OCI-M1 (cell line): ENCODE results near the gene STK32C.
"Not testable (repeated sequence)": the region's sequence is repeated elsewhere in the genome, so short reads cannot be mapped to it uniquely, and the experiment has no call there.

Source experiments
- DNase-seq: peaks from one replicate; lab custom pipeline; 2025; lab: John Stamatoyannopoulos, UW

The STK32C gene

GRCh38 chr10:132338876-132339275 lies 31.1 kb upstream of the STK32C start:
- no peak for DNase-seq

GRCh38 chr10:132337854-132338253 lies 30.1 kb upstream of the STK32C start:
- not testable (repeated sequence) for DNase-seq

GRCh38 chr10:132336919-132337407 lies 29.2 kb upstream of the STK32C start:
- peak; percentile 82 for DNase-seq

GRCh38 chr10:132336064-132336746 lies 28.5 kb upstream of the STK32C start:
- peak; percentile 78 for DNase-seq

GRCh38 chr10:132335189-132336063 lies 27.7 kb upstream of the STK32C start:
- DNase-seq: peak; percentile 100

GRCh38 chr10:132334631-132335188 lies 27.0 kb upstream of the STK32C start:
- DNase-seq: no peak

- no peak for DNase-seq
Observed at GRCh38 chr10:132333386-132333785, 25.6 kb upstream of the STK32C start.

GRCh38 chr10:132332433-132332754 lies 24.6 kb upstream of the STK32C start:
- DNase-seq: peak; percentile 74

GRCh38 chr10:132331601-132332432 lies 24.1 kb upstream of the STK32C start, which contains the start of gene LRRC27:
Gene LRRC27 (plus strand): TSS chr10:132332193. CDS start chr10:132333525, 1,332 bp downstream.
- peak; percentile 99 for DNase-seq

- DNase-seq: no peak
Observed at GRCh38 chr10:132330486-132330833, 22.7 kb upstream of the STK32C start.

GRCh38 chr10:132329565-132330485 lies 22.1 kb upstream of the STK32C start:
- DNase-seq: peak; percentile 83

- no peak for DNase-seq
Observed at GRCh38 chr10:132328738-132329137, 21.0 kb upstream of the STK32C start.

- DNase-seq: no peak
Observed at GRCh38 chr10:132328106-132328505, 20.4 kb upstream of the STK32C start.

GRCh38 chr10:132326925-132327324 lies 19.2 kb upstream of the STK32C start:
- no peak for DNase-seq

- DNase-seq: no peak
Observed at GRCh38 chr10:132326344-132326889, 18.7 kb upstream of the STK32C start.

GRCh38 chr10:132324186-132324585 lies 16.4 kb upstream of the STK32C start:
- DNase-seq: no peak

GRCh38 chr10:132322586-132323048 lies 14.9 kb upstream of the STK32C start:
- peak; percentile 61 for DNase-seq

- no peak for DNase-seq
Observed at GRCh38 chr10:132321726-132322125, 14.0 kb upstream of the STK32C start.

GRCh38 chr10:132320654-132321469 lies 13.1 kb upstream of the STK32C start:
- no peak for DNase-seq
